Heart left ventricle (tissue), 13 donors: ENCODE data around the gene CRMP1.

Source experiments
- POLR2A ChIP-seq, 2 donors: fragments of 450-650 bp; IDR thresholded peaks; one replicate each; pipeline ENCODE4 v1.6.1; 2017; ENCODE audit warnings: antibody characterized with exemption in 2 of 2, mild to moderate bottlenecking in 2 of 2, moderate library complexity in 2 of 2
- TF ChIP-seq, protein P1 (sequence below), 12 donors: fragments of 200-600 bp; sonication (generic) in 4 of 12; IDR thresholded peaks; one replicate each; pipeline versions ENCODE4 v1.5.0 to v1.8.0; 2018 to 2022; ENCODE audit warnings: antibody characterized with exemption in 12 of 12, mild to moderate bottlenecking in 5 of 12
- donor health status: ischemic (EF 13 %, LVEDD 7.1; RV severe dilation, severe dysfunction).
- donor health status: DM: no; HTN: yes; CAD: no.
- donor health status: DM: no; HTN: no; CAD: no.
- donor health status: ischemic (EF 25% LVEDD 6.9; RV normal size, moderate dysfunction).
- donor health status: ischemic (EF 25% LVEDD 5.7; RV mildly dilated, moderate dysfunction).
- donor health status: ischemic (EF 35%, LVEDD 5.7; RV mildly dilated, moderate dysfunction).
- donor health status: nonischemic (EF 11% LVEDD 7.7; RV severe dilation, severe dysfunction).
- donor health status: DM: yes; HTN: yes; CAD: no.
- donor health status: PGD.
- donor health status: ischemic (EF 29% LVEDD 5.4; RV normal size, mild dysfunction).
- donor health status: nonischemic (EF 23%, LVEDD 6.1; RV moderate dilation, normal function).

DNA sequence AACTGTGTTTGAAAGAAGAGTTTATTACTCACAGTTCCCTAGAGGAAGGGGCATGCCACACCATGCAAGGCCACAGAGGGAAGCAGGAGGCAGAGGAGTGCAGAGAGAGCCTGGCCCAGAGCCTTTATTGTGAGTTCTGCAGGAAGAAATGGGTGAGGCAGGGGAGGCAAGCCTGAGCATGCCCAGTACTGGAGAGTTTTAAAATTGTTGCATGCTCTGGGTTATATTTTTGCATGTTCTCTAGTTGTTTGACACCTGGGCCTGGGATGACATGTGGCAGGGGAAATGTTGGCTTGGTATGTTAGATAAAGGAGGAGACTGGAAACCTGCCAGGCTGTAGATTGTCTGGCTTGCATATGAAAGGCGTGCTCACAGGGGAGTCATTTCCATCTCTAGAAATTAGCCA, 19.7 kb upstream of the CRMP1 start:
- TF ChIP-seq, protein P1, sequence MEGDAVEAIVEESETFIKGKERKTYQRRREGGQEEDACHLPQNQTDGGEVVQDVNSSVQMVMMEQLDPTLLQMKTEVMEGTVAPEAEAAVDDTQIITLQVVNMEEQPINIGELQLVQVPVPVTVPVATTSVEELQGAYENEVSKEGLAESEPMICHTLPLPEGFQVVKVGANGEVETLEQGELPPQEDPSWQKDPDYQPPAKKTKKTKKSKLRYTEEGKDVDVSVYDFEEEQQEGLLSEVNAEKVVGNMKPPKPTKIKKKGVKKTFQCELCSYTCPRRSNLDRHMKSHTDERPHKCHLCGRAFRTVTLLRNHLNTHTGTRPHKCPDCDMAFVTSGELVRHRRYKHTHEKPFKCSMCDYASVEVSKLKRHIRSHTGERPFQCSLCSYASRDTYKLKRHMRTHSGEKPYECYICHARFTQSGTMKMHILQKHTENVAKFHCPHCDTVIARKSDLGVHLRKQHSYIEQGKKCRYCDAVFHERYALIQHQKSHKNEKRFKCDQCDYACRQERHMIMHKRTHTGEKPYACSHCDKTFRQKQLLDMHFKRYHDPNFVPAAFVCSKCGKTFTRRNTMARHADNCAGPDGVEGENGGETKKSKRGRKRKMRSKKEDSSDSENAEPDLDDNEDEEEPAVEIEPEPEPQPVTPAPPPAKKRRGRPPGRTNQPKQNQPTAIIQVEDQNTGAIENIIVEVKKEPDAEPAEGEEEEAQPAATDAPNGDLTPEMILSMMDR (IDR thresholded peaks at IDR 0.05): no peak
- no peak for TF ChIP-seq POLR2A (IDR thresholded peaks at IDR 0.05)
